Measurements from ENCODE around the gene NFATC2IP. TPM values are rescaled to one million over a fixed set of nuclear protein-coding genes. Genes with fewer than 3 reads are reported as not detected.
A peak's percentile ranks its signal among the peaks of the same experiment; 100 is the strongest.

The NFATC2IP gene
- total RNA-seq: 62.9 and 85.7 TPM in 2 replicates

DNA sequence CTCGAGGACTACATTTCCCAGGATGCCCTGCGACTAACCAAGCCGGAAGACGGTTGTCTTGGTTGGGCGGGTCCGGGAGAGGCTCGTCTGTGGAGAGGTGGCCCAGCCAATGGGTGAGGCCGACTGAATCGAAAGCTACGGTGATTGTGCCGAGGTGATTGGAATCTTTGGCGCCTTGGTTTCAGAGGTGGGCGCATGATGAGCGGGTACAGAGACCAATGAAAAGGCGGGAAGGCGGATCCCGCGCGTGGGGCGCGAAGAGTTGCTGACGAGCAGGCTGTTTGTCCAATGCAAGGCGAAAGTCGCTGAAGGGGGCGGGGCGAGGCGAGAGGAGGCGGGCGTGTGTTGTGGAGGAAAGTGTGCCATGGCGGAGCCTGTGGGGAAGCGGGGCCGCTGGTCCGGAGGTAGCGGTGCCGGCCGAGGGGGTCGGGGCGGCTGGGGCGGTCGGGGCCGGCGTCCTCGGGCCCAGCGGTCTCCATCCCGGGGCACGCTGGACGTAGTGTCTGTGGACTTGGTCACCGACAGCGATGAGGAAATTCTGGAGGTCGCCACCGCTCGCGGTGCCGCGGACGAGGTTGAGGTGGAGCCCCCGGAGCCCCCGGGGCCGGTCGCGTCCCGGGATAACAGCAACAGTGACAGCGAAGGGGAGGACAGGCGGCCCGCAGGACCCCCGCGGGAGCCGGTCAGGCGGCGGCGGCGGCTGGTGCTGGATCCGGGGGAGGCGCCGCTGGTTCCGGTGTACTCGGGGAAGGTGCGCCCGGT is at the start of gene NFATC2IP:
NFATC2IP (plus strand) TSS at position 290 of the 762 bp plus-strand sequence; CDS start at position 365, 75 bp downstream.
- intact Hi-C loops (cut with micrococcal nuclease): loop anchor here (1.0 kb wide), 5 partner anchors 23 to 127 kb away; partner anchors contain the start of genes SH2B1, SPNS1 and TUFM
- POLR2A ChIA-PET: interaction anchor here (0.6 to 2.4 kb wide), 10 partner anchors 10 to 129 kb away, joined by 4 to 22 read pairs (median 7); partner anchors contain the start of genes ATXN2L, CD19, RABEP2 and SH2B1
- CTCF ChIA-PET: interaction anchor here (1.1 to 1.3 kb wide), 3 partner anchors 18 to 77 kb away, joined by 3 to 4 read pairs (median 3); partner anchors contain the start of gene CD19
- peak within 1 kb of the TSS; percentile 91 for H3K4me3 Mint-ChIP-seq
- H3K27ac Mint-ChIP-seq: peak within 1 kb of the TSS; percentile 81
- ATAC-seq (ENCODE audit: low read depth) (peak; percentile 95), DNase-seq (peak; percentile 98)
- no peaks in the 10 kb centered on the region for H3K9me3 Mint-ChIP-seq
- peaks cover 25% of the 10 kb centered on the region for H3K4me1 Mint-ChIP-seq
- H3K36me3 Mint-ChIP-seq (ENCODE audit: low read depth): peaks cover 29% of the 10 kb centered on the region
- TF ChIP-seq CTCF (IDR thresholded peaks at IDR 0.05): no peak
- no peaks in the 10 kb centered on the region for H3K27me3 Mint-ChIP-seq

DNA sequence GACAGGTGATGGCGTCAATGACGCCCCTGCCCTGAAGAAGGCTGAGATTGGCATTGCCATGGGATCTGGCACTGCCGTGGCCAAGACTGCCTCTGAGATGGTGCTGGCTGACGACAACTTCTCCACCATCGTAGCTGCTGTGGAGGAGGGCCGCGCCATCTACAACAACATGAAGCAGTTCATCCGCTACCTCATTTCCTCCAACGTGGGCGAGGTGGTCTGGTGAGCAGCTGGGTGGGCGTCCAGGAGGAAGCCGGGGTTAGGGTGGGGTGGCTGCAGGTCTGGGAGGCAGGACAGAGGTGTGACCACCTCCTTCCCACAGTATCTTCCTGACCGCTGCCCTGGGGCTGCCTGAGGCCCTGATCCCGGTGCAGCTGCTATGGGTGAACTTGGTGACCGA is 48.9 kb upstream of the NFATC2IP start:
- CTCF ChIA-PET: no interaction called here
- Mint-ChIP-seq H3K27me3 (no peaks in the 10 kb centered on the region), H3K9me3 (no peaks in the 10 kb centered on the region), H3K4me3 (no peak overlapping the region), H3K27ac (no peak overlapping the region), H3K4me1 (peaks cover 18% of the 10 kb centered on the region), H3K36me3 (ENCODE audit: low read depth) (peaks cover 32% of the 10 kb centered on the region)
- intact Hi-C loops (cut with micrococcal nuclease): loop anchor here (2.0 kb wide), 1 partner anchor 23 kb away; the partner anchor contains the start of gene RABEP2
- ATAC-seq (ENCODE audit: low read depth) (no peak), DNase-seq (no peak)
- POLR2A ChIA-PET: interaction anchor here (1.2 to 1.8 kb wide), 4 partner anchors 21 to 43 kb away, joined by 3 to 6 read pairs (median 4); partner anchors contain the start of genes CD19 and SH2B1
- TF ChIP-seq CTCF (IDR thresholded peaks at IDR 0.05): no peak

- no peak for TF ChIP-seq CTCF (IDR thresholded peaks at IDR 0.05)
- ATAC-seq (ENCODE audit: low read depth): peak; percentile 36
- Mint-ChIP-seq H3K27ac (peak overlapping the region; percentile 73), H3K4me1 (peaks cover 18% of the 10 kb centered on the region), H3K27me3 (no peaks in the 10 kb centered on the region), H3K36me3 (ENCODE audit: low read depth) (peaks cover 34% of the 10 kb centered on the region), H3K4me3 (no peak overlapping the region), H3K9me3 (no peaks in the 10 kb centered on the region)
- ChIA-PET CTCF (no interaction called here), POLR2A (interaction anchor here (1.0 to 1.5 kb wide), 3 partner anchors 20 to 41 kb away, joined by 3 to 6 read pairs (median 3); partner anchors contain the start of gene CD19)
- no peak for DNase-seq
- intact Hi-C loops (cut with micrococcal nuclease): loop anchor here (2.0 kb wide), 1 partner anchor 22 kb away; the partner anchor contains the start of gene RABEP2
Observed at GRCh38 chr16:28902909-28903308, 47.8 kb upstream of the NFATC2IP start.

DNA sequence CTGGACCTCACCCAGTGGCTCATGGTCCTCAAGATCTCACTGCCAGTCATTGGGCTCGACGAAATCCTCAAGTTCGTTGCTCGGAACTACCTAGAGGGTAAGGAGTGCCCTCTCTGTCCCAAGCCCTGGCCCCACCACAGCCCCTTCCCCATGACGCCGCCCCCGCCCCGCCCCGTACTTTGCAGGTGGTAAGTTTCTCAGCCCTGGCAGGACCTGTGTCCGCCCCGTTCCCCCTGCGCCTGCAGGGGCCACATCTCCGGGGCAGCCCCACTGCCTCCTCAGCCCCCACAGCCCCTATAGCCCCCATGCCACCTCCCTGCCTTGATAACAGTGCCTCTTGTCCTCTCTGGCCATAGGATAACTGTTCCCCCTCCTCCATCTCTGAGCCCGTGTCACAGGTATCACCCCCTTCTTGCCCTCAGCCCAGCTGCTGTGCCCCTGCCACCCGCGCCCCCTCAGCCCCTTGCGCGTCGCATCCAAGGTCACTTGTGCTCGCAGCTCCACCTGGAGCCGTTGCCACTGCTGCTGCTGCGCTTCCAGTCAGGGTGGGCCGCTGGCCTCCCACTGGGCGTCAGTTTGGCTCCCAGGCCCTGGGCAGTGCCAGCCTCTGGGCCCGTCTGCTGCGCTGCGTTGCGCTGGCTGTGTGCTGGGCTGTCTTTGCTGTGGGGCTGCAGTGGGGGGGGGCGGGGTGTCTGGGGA is 47.2 kb upstream of the NFATC2IP start:
- ATAC-seq (ENCODE audit: low read depth): no peak
- Mint-ChIP-seq H3K27ac (no peak overlapping the region), H3K4me1 (peaks cover 18% of the 10 kb centered on the region), H3K9me3 (no peaks in the 10 kb centered on the region), H3K27me3 (no peaks in the 10 kb centered on the region), H3K4me3 (no peak overlapping the region), H3K36me3 (ENCODE audit: low read depth) (peaks cover 32% of the 10 kb centered on the region)
- intact Hi-C loops (cut with micrococcal nuclease): loop anchor here (2.0 kb wide), 1 partner anchor 21 kb away; the partner anchor contains the start of gene RABEP2
- DNase-seq: no peak
- no peak for TF ChIP-seq CTCF (IDR thresholded peaks at IDR 0.05)
- ChIA-PET CTCF (no interaction called here), POLR2A (interaction anchor here (0.6 to 1.1 kb wide), 5 partner anchors 13 to 81 kb away, joined by 3 to 5 read pairs (median 3); no protein-coding TSS in a partner anchor)

Measured in activated B cell treated with CpG ODN at 0.5 μM for 24 hours (primary cell).